ENCODE results near the gene HOXB7.

HOXB7 gene

DNA sequence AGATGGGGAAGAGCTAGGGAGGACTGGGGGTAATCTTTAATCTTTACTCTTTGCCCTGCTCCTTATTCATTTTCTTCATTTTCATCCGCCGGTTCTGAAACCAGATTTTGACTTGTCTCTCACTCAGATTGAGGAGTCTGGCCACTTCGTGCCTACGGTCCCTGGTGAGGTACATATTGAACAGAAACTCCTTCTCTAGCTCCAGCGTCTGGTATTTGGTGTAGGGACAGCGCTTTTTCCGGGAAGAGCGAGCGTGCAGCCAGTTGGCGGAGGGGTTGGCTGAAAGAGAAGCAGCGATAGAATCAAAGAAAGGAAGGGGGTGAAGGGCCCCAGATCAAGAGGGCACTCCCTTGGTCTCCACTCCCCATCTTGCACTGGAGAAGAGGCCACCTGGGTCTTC lies 12.0 kb upstream of the HOXB7 start:
- DNase-seq, result no peak

DNA sequence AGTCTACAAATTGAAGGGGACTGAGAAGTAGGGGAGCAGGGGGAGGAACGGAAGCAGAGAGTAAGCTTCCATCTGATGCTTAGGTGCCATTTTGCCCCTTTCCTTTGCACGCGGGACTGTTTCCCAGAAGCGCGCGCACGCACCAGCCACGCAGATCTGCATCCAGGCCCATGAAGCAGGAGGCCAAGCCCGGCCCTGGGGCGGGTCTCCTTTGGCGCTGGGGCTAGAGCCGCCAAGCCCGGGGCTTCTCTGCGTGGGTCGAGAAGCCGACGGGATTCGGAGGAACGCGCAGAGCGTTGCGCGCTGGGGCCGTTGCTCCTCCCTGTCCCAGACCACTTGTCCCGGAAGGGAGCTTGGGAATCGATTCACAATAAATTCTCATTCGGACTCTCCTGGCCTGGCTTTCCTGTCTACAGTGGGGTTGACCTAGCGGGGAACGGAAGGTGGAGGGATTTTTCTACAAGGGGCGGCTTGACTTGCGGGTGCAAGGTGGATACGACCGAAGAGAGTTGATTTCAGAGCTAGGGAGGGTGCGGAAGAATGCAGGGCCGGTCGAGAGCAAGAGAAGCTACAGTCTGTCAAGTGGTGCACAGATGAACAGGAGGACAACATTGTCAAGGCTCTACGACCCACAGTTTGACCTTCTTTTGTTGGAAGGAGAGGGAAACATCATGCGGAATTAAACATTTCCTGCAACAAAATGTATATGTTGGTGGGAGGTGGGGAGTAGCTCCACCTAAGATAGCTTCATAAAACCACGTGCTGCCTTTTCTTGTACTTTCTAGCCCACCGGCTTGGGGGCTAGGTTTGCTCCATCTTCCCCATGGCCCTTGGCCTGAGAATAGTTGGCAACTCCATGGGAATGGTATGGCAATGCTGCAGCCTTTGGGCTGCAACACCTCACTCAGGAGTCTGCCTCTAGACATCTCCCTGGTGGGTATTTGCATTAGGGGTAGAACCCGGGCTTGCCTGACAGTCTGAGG lies 10.9 kb upstream of the HOXB7 start:
- DNase-seq, result no peak

- DNase-seq, result no peak
These were observed 9.8 kb upstream of the HOXB7 start for GRCh38 chr17:48620461-48621139.

GRCh38 chr17:48619826-48620449 lies 9.1 kb upstream of the HOXB7 start:
- DNase-seq, result no peak

- DNase-seq, result peak; percentile 82
These were observed 7.6 kb upstream of the HOXB7 start for GRCh38 chr17:48618256-48618896.

DNA sequence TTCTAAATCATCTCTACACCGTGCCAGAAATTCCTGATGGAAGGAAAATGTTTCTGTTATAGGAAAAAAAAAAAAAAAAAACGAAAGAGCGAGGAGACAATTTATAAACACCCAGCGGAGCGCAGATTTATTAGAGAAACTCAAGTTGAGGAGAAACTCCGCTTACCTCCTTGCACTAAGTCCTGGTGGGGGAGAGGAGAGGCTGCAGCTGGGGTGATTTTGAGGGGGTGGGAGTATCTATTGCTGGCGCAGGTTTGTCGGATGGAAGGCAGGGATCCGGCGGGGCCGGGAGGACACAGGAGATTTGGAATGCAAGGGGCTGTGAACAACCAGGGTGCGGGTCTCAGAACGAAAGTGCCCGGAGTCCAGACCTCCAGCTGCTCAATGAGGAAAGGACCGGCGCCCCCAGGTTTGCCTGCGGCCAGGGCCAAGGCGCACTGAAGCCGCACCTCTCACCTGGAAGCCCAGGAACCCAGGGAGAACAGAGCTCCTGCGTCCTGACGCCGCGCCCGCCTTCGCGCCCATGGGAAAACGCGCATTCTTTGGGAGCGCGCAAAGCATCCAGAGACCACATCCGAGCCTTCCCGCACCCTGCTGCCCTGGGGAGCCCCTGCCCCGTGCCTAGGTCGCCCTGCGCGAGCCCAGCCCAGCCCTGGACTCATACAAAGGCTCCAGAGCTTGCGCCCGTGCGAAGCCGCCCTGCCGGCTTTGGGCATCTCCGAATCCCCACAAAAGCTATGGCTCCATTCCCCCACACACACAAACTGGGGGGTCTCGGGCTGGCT lies 6.8 kb upstream of the HOXB7 start:
- DNase-seq, result no peak

DNA sequence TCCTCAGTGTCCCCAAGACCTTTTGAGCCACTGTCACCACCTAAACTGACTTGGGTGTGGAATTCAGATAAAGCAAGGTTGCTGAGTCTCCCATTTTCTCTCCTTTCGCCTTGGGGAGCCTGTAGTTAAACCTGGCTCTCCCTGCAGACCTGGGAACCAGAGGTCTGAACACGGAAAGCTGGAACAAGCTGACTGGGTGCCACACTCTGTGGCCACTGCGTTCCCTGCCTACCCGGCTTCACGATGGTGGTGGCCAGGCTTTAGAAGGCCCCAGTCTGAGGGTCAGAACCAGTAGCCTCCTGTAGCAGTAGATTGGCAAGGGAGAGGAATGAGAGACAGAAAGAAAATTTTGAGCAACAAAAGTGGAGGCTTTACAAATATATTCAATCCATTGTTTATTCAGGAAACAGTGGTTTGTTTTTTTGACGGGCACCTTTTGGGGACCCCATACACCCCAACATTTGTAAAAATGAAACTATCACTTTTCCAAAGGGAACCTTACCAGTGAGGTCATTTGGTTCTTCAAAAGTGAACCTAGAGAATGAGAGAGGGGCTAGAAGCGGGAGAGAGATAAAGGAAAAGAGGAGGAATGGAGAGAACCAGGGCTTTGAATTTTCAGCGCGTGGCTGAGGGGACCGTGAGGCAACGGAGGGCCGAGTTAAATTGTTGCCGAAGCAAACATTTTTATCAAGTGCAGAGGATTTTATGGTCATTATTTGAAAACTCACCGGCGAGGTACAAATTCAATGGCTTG lies 6.1 kb upstream of the HOXB7 start:
- no peak for DNase-seq

- DNase-seq, result no peak
These were observed 5.3 kb upstream of the HOXB7 start for GRCh38 chr17:48615963-48616716.

DNA sequence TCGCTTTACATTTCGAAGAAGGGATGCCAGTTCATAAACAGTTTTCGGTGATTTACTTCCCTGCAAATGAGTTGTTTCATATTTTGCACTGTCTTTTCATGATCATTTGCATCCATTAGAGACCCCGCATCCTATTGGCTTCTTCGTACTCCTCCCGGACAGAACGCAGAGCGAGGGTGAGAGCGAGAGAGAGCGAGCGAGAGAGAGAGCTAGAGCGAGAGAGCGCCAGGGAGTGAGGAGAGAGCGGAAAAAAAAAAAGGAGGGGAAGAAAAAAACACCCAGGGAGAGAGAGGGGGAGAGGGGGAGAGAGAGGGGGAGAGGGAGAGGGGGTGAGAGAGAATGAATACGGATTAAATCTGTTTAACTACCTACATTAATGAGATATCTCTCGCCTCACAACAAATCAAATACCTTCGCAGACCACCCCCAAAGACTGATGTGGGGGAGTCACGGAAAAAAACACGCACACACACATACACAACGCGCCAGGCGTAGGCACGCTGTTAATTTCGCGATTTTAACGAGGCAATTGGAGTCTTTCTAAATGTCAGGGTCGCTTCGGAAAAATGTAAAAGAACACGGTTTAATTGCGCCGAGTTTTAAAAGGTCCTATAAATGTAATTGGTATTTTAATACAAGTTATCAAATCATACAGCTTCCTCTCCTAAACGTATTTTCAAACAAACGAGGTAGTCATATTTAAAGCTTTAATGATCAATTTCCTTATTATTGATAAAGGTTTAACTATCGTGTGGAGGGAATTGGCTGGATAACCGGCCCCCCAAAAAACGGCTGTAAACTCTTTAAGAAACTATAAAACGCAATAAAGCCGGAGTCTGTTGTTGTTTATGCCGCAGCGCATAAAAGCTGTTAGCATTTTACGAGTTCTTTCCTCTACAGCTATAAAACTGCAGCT lies 4.5 kb upstream of the HOXB7 start, which contains the start of gene HOXB8:
Gene HOXB8 (minus strand): TSS at position 246 of the 916 bp plus-strand sequence. CDS start 588 bp downstream, outside the sequence.
- DNase-seq, result no peak

DNA sequence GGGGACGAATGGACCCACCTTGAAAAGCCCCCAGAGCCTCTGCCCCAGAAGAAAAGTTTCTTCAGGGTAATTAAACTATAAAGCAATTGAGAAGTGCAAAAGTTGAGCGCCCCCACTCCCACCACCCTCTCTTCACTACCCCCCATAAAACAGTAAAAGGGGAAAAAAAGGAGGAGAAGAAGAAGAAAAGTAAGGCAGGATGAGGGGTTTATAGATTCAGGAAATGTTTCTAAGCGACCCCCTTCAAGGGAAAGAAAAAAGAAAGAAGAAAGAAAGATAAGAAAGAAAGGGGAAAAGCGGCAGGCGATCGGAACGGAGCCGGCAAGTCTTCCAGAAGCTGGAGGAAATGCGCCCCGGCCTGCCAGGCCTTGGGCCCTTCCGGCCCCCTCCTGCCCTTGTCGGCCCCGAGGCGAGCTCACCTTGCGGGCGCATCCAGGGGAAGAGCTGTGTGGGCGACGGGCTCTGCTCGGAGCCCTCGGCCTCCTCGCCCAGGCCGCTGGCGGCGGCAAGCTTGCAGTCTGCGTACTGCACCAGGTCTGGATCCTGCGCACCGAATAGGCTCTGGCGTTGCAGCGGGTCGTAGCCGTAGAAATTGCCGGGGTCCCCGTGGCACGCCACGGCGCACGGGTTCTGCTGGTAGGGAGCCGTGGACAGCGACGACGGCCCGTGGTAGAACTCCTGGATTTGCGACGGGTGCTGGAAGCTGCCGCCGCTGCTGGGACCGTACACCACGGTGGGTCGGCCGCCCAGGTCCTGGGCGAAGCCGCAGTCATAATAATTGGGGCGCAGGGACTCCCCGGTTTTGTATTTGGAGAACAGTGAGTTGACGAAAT lies 3.3 kb upstream of the HOXB7 start:
- DNase-seq, result no peak

DNA sequence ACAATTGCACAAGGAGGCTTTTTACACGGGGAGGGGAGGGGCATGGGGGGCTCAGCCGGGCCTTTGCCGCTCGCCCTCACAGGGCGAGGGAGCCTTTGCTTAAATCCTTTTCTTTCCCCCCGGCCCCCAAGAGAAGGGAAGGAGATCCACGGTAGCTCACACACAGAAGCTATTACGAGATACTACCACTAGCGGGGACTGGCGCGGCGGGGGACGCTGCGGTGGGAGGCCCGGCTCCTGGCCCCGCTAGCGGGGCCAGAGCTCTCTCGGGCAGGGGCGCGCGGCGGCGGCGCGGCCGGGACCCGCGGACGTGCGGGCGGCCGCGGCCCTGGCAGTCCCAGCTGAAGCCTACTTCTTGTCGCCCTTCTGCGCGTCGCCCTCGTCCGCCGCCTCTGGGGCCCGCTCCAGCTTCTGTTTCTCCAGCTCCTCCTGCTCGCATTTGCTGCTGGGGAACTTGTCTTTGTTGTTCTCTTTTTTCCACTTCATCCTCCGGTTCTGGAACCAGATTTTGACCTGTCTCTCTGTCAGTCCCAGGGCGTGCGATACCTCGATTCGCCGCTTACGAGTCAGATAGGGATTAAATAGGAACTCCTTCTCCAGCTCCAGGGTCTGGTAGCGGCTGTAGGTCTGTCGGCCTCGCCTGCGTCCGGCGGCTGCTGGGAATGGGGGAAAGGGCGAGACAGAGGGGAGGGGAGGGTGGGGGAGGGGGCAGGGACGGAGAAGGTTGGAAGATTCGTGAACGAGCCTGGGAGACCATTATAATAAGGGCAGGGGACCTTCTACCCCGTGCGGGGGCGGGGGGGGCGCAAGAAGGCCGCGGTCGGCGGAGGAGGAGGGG lies 2.3 kb upstream of the HOXB7 start:
- DNase-seq, result peak; percentile 50

DNA sequence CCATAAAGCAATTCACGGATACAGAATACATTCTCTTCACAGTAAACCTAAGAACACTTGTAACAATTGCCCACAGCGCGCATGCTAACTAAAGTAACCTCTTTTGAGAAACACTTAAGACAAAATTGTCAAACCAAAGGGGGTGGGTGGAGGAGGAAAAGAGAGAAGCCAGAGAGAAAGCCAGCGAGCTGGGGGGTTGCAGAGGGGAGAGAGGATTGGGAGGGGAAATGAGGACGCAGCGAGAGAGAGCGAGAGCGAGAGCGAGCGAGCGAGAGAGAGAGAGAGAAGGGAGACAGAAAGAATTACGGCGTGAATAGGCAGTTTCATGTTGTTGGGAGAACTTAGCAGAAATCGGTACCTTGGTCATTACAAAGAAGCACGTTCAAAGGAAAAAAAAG lies 1.6 kb upstream of the HOXB7 start:
- no peak for DNase-seq

GRCh38 chr17:48611681-48612455 lies 1.1 kb upstream of the HOXB7 start:
- DNase-seq, result no peak

DNA sequence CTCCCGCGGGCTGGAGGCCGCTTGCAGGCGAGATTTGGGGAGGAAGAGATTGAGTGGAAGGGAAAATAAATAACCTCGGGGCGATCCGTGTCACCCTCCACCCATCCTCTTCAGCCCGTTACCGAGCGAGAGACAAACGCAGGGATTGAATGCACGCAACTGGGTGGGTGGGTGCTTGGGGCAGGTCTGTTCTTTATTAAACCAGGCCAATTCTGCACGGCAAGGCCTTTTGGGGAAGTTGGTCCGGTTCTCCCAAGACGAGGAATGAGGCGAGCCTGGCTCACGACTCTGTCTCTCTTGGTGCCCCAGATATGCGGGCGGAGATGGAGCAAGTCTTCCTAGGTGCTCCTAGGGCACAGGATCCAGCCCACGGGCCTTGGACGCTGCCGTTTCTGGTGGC lies 396 bp upstream of the HOXB7 start:
- DNase-seq, result no peak

GRCh38 chr17:48609759-48610281 lies 997 bp downstream of the HOXB7 start:
- DNase-seq, result no peak

DNA sequence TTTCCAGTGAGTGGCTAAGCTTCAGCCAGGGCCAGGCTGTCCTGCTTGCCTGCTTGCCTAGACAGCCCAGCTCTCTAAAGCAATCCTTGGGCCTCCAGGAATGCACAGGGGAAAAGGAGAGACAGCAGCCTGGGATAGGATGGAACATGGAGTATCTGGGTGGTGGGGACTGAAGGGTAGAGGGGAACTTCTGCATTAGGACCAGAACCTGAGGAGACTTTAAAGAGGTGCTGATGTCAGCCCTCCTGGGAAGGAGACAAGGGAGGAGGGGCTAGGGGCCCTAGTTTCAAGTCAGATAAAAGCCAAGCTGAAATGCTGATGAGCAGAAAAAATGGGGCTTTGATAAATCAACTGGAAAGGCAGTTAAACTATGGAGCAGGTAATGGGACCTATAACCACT lies 1.8 kb downstream of the HOXB7 start:
- DNase-seq, result no peak

GRCh38 chr17:48608494-48608834 lies 2.4 kb downstream of the HOXB7 start:
- no peak for DNase-seq

Measured in activated CD4-positive, alpha-beta T cell treated with anti-CD3 and anti-CD28 coated beads, Interleukin-2, amount 50 U/mL, for 16 hours (primary cell).